Activated CD4-positive, alpha-beta T cell treated with anti-CD3 and anti-CD28 coated beads, Interleukin-2, Interleukin-4, amounts not matched to agents 100 ng/mL and 50 ng/mL, durations not matched to agents 16 hours and 8 hours (primary cell): ENCODE results near the gene APCS.

Experiments
- DNase-seq: peaks from one replicate; pipeline ENCODE4 v3.0.0-alpha.2; 2020; ENCODE audit warnings: low spot score

Gene APCS, protein sequence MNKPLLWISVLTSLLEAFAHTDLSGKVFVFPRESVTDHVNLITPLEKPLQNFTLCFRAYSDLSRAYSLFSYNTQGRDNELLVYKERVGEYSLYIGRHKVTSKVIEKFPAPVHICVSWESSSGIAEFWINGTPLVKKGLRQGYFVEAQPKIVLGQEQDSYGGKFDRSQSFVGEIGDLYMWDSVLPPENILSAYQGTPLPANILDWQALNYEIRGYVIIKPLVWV

DNA sequence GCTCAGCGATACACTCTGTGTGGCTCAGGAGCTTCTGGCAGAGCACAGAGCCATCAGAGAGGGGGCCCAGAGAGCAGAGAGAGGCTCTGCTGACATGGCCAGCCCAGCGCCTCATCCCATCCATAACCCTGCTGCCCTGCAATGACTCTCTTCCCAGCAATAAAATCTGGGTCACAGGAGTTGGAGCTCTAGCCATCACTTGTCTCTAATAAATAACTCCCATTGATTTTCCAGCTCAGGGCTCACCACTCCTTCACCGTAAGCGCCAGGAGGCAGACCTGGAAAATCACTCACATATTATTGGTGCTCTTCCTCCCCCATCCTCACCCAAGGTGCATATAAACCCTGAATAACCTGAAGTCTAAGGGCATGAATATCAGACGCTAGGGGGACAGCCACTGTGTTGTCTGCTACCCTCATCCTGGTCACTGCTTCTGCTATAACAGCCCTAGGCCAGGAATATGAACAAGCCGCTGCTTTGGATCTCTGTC is at the start of gene APCS:
Gene APCS (plus strand): TSS at position 366 of the 491 bp plus-strand sequence. CDS start 96 bp downstream, at position 462.
- DNase-seq: no peak

DNA sequence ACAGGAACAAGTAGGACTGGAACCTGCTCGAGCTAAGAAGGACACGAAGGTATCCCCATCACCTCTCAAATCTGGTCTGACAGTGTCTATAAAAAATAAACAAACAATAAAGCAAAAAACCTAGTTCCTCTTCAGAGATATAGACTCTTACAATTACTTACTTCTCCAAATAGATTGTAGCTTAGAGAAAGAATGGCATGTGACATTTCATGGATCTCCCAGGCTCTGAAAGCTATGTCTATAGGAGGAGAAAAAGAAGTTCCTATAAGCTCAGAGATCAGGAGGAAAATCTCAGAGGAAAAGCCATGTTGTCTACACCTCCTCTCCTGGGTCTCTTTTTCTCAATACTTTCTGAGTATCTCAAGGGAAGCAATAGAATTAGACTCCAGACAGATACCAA is 39.5 kb upstream of the APCS start:
- DNase-seq: no peak

DNA sequence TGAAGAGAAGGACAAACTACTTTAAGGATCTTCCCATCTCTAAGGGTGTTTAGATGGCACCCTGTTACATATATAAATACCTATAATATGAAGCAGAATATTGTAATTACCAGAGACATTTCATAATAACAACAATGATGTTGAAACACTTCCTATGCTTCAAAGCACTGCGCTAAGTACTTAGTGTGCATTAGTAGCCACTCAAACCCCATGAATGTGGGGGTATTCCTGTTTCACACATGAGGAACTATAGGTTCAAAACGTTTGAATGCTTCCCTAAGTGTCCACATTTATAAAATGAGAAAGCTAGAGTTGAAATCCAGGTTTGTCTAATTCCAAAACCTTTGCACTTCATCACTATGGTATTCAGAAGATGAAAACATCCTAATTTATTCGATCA is 33.4 kb upstream of the APCS start:
- DNase-seq: no peak

DNA sequence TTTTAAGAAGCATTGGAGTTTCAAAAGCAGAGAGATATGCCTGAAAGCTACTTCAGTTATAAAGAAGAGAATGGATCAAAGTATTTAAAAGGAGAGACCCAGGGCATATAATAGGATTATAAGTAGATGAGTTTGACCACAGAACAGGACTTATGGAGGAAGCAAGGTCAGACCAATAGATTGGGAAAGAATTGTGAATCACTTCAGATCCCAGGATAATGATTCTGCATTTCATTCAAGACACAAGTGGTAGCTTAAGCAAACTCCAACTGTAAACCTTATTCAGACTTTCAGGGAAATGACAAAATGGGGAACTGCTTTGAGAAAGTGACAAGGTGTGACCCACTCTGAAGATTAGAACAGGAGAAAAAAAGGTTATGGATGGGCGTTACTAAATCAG is 32.9 kb upstream of the APCS start:
- no peak for DNase-seq

DNA sequence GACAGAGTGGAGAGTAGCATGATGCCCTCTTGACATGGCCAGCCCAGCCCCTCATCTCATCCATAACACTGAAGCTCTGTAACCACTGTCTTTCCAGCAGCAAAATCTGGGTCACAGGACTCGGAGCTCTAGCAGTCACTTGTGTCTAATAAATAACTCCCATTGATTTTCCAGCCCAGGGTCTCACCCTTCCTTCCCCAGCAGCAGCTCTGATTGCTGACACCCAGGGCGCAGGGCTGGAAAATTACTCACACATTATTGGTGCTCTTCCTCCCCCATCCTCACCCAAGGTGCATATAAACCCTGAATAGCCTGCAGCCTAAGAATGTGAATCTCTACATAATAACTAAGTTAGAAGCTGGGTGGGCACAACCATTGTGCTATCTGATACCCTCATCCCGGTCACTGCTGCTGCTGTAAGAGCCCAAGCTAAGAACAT is 30.7 kb upstream of the APCS start:
- no peak for DNase-seq

DNA sequence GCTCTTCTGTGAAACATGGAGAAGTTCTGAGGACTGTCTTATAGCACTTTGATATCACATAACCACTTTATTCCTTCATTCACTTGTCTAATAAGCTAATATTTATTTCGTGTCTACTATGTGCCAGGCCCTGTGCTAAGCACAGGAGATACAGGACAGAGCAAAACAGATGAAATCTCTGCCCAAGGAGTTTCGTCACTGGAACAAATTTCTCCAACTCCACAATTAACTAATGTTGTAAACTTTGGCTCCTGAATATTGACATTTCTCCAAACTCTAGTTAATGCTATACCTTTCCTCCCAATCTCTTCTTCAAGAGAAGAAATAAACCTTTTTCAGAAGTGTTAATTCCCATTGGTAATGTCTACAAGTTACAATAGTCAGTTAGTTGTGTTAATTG is 27.0 kb upstream of the APCS start:
- DNase-seq: no peak

DNA sequence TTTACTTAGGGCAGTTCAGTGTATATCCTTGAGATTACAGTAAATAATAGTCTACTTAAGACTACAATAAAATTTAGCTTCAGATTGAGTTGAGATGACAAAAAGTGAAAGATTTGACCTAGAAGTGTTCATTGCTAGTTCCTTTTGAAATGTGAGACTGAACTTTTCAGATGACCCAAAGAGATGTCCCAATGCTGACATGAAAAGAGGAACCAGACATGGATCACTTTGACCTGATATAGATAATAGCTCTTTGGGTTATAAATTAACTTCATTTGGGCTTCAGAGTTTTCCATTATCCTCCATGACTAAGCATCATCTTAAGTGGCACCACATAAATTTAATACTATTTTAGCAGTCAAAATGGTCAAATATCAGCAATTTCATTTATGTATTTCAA is 26.1 kb upstream of the APCS start:
- DNase-seq: no peak

DNA sequence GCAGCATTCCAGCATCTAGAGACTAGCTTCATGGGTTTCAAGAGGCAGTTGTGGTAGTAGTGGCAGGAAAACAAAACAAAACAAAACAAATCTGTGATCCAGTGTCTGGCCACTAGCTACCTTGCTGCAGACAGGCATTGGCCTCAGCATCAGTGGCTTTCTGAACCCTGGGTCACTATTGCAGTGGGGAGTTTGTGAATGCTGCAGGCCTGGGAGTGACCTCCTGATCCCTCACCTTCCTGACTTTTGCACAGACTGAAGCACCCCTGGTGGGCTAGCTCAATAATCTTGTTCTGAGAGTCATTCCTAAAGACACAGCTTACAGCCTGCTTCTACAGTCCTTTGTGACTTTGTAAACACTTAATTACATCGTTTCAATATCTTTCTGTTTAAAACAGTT is 24.9 kb upstream of the APCS start:
- no peak for DNase-seq

DNA sequence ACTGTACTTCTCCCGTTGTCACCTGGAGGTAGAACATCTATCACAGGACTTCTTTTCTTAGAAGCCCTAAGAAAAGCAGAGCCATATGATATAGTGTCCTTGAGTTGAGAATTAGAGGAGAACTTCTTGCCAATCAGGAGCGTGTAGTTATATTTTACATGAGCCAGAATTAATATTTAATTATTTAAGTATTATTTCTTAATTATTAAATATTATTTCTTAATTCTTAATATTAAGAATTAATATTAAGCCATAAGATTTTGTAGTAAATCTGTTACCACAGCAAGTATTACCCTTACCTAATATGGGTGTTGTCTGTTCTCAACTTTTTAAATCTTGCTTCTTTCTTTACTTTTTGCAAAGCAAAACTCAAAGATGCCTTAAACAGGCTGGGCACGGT is 10.2 kb upstream of the APCS start:
- DNase-seq: no peak

DNA sequence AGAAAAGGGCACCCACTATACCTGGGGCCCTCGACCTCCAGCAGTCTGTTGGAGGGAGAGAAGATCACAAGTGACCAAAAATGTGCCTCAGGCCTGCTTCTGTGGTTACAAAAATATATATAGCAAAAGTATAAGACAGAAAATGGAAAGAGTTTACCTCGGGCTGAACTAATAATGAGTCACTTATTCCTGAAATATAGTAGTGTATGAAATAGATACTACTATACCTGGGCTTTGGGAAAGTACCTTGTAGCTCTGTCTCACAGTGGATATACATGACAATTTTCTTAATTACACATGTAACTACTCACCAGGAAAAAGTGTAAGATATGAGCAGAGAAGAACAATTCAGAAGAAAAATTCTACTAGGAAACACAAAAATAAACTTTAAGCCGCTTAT is 7.3 kb upstream of the APCS start:
- no peak for DNase-seq

DNA sequence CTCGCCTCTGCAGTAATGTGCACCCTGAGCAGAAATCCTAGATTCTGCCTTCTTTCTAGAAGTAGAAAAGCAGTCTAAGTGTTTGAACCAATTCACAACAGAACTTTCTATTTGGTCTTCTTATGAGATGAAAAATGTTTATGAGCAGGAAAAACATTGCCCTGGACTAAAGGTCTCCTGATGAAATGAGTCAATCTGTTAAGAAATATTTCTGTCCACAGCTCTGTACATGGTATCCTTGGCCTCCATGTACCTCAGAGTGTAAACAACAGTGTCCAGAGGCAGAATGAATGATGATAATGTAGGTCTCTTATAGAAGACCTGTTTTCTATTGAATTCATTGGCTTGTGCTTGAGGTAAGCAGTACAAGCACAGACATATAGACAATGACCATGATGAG is 6.2 kb upstream of the APCS start:
- no peak for DNase-seq

DNA sequence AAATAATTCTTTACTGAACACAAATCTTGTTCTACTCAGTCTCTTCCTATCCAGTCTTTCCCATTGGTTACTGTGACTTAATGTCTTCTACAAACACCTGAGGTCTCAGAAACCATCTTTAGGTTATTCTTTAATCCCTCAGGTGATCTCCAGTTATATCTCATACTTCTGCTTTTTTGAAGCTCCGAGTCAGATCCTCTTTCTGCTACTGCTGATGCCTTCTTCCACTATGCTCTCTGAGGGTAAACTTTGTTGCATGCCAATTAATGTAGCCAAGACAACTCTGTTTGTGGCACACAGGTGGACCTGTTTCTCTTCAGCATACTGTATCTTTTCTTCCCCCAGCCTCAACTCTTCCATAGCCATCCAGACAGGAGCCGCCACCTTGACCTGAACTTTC is 3.1 kb upstream of the APCS start:
- no peak for DNase-seq

DNA sequence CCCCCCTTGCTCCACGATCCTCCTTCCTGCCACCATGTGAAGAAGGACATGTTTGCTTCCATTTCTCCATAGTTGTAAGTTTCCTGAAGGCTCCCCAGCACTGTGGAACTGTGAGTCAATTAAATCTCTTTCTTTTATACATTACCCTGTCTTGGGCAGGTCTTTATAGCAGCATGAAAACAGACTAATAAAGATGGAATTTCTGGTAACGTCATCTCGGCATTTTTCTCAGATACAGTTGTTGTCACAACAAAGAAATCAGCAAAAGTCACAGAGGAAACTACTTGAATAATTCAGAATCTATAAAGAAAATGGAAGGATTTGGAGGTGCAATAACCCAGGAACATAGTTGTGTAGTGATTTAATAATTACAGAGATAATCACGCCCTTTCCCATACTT is 4.4 kb downstream of the APCS start:
- no peak for DNase-seq

DNA sequence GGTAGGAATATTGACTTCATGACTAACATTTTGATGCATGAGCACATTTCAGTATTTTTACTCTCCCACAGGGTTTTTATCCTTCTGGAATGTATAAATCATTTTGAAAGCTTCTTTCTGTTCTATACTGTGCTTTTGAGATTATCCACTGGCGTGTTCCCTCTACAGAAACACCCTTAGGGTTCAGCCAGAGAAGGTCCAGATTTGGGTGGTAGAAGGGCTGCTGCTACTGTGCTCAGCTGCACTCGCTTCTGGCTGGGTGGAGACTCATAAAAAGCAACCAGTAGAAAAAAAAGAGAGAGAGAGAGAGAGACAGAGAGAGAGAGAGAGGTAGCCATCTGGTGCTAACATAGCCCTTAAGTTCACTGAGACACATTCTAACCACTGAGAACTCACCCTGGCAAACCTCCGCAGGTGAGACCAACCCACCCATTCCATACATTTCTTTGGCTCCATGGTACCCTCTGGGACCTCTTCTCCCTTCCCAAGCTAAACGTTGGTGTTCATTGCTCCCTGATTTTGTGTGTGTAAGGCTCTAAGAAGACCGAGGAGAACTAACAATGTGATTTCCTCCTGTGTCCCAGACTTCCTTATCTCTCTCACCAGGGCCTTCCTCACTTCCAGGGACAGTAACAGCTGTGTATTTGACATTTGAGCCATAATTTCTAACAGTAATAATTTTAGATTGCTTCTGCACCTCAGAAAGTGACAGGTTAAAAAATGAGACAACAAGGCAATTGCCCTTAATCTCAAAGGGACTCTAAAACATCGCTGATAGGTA is 7.2 kb downstream of the APCS start:
- DNase-seq: no peak

DNA sequence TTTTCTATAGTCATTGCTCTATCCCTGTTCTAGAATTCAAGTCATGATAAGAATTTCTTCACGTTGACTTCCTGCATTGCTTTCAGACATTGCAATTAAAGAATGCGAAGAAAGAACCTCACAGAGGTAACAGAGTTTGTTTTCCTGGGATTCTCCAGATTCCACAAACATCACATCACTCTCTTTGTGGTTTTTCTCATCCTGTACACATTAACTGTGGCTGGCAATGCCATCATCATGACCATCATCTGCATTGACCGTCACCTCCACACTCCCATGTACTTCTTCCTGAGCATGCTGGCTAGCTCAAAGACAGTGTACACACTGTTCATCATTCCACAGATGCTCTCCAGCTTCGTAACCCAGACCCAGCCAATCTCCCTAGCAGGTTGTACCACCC is 10.6 kb downstream of the APCS start:
- no peak for DNase-seq

DNA sequence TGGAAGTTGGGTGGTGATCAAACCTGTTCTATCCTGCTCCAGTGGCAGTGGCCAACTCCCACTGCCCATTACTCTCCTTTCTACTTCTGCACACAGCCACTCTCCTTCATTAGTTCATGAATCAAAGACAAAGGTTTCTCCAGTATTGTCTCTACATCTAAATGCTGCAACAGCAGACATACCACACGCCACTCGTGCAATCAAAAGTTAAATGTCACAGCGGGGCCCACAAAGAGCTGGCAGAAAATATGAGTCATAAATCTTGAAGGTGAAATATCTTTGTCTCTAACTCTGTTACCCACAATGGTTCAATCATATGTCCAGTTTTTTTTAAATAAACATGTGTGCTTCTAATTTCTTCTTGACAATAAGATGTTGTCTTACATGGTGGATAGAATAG is 13.3 kb downstream of the APCS start:
- DNase-seq: no peak

DNA sequence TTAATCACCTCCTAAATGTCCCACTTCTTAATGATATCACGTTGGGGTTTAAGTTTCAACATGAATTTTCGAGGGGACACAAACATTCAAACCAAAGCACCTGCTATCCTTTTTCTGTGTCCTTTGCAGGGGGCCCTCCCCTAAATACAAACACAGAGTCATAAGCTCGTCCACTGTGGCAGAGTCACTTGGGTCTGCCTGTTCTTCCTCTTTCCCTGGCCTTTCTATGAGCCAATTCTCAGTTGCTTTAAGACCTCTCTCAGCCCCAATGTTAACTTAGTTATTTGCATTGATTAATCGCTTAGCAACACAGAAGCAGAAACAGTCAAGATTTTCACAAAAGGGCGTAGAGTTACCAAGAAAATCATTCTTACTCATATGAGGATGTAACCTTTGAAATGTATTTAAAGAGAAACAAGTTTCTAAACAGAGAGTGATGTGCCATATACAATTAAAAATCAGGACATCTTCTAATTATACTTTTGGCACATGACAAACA is 14.9 kb downstream of the APCS start:
- no peak for DNase-seq

DNA sequence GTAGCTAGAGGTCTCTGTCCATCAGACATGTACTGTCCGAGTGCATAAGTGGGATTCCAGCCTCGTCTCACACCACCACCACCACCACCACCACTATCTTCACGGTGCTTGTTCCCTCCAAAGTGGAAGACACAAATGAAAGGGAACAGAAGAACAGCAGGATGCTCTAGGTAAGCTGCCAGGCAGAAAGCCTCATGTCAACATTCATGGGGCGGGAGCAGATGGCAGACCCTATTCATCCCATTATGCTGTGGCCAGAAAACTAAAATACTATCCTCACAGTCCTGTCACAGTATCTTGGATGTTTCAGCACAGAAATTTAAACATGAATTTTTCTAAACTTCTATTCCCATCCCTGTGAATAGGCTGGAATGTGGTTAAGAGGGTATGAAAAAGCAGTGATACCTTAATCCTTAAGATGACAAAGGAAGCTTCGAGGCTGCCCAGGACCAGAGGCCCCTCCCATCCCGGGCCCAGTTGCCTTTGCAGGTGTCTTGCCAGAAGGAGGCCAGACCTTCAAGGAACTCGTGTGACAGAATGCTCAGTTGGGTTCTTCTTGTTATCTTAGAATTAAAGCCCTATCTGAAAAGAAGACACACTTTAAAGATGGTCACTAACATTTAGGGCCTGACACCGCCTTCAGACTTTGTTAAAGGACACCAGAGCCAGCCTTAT is 24.7 kb downstream of the APCS start:
- no peak for DNase-seq

DNA sequence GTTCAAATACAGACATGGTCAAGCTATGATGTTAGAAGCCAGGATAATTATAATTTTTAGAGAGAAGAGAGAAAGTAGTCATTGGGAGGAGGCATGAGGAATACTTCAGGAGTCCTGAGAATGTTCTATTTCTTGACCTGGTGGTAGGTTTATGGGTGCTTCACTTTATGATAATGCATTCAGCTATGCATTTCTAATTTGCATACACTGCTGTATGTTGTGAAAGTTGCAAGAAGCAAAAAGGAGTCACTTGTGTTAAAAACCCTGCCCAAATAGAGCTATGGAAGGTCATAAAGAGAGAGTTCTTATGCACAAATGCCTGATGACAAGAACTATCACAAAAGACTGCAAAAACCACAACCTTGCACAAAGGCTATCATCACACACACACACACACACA is 45.3 kb downstream of the APCS start:
- no peak for DNase-seq
